Right cardiac atrium (tissue), 5 donors: Measurements from ENCODE around the gene ZFAND3. TPM values are rescaled to one million over a fixed set of nuclear protein-coding genes. Genes with fewer than 3 reads are reported as not detected.

Experiments
- ATAC-seq, 2 donors: fragments of 200-7000 bp; cut with Tn5 transposase; one replicate each; pipeline versions ENCODE4 v1.8.0 to v1.9.1; 2020; ENCODE audit warnings: moderate library complexity in 2 of 2, mild to moderate bottlenecking in 1 of 2
- DNase-seq, 3 donors: peaks; one replicate each; pipeline ENCODE4 v3.0.0-alpha.2; 2020
- H3K27ac ChIP-seq: one replicate; pipeline ENCODE4 v1.5.1; 2013; ENCODE audit warnings: mild to moderate bottlenecking, low read length, control low read depth, moderate library complexity
- H3K27me3 ChIP-seq: one replicate; pipeline ENCODE4 v1.6.1; 2013; ENCODE audit not compliant: control insufficient read depth, insufficient read depth
- H3K4me1 ChIP-seq: one replicate; pipeline ENCODE4 v1.6.1; 2013; ENCODE audit warnings: low read length; ENCODE audit not compliant: control insufficient read depth, insufficient read depth
- H3K4me3 ChIP-seq: one replicate; pipeline ENCODE4 v1.5.1; 2013; ENCODE audit warnings: low read length, control low read depth
- H3K9me3 ChIP-seq: one replicate; pipeline ENCODE4 v1.6.1; 2013; ENCODE audit warnings: low read length; ENCODE audit not compliant: control insufficient read depth
- WGBS: extraction: QIAGEN DNeasy Blood & Tissue Kit; methylation state at CpG from one replicate; pipeline ENCODE4 v1.1.7; 2013; 5-methylcytosine and 5-hydroxymethylcytosine counted together
- intact Hi-C, 4 donors: fragments of 100-400 bp; cut with DNase I; formaldehyde crosslinking; loops; one replicate each; pipeline versions ENCODE4 v1.11.0 to v1.14.0; 2022 to 2023
- polyA plus RNA-seq: library from polyadenylated mRNA; stranded (reverse); fragments of 200-250 nt; gene quantifications from one replicate; pipeline ENCODE4 v1.2.3, GENCODE V29; 2013
- total RNA-seq, 4 donors: library from RNA; stranded (reverse); fragmentation: NEBNext Ultra II Directional; extraction: Animal tissue kit (Norgen Biotek cat#: 25700); gene quantifications; one replicate each; pipeline ENCODE4 v1.2.1, GENCODE V29; 2021
- donor health status: healthy with polysubstance abuse.
- donor health status: DM: no; HTN: yes; CAD: no.
- donor health status: DM: no; HTN: no; CAD: no.
- donor health status: DM: no; HTN: yes; CAD: no; lungs with severe emphysema.
- donor health status: DM: yes; HTN: yes; CAD: no.

ZFAND3 gene
- total and polyA plus RNA-seq, 5 donors: 50.1 to 91.4 (median 79.1) TPM

DNA sequence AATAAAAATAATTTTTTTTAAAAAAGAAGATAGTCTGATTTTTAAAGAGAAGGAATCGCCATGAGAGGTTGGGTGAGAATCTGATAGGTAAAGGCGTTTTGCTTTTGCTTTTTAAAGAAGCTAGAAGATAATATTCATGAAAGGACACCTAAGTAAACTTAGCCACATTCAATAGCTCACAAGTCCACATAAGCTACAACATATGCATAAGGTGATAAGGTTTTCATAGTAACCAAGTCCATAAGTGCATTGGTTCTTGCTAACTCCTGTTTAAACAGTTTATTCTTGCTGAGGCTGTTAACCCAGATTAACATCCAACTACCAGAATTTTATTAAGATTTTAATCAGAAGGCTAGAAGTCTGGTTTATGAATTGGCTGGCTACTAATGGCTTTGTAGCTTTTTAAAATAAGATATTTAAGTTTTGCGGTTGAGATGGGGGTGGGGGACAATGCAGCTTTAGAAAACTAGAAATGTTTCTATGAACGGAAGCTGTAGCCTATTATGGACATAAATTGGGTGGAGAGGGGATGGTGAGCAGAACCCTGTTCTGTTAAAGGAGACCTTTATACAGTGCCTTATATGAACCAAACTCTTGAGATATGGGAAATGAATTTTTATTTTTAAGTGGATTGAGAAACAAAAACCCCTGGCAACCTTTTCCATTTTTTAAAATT lies 235.1 kb downstream of the ZFAND3 start:
- H3K9me3 ChIP-seq: no peaks in the 10 kb centered on the region
- no peak overlapping the region for H3K27ac ChIP-seq
- H3K4me1 ChIP-seq: no peaks in the 10 kb centered on the region
- H3K27me3 ChIP-seq: no peaks in the 10 kb centered on the region
- WGBS: 92% methylated on average over 4 of the region's 4 CpGs
- ATAC-seq (no peak), DNase-seq (no peak)
- no peak overlapping the region for H3K4me3 ChIP-seq
- intact Hi-C loops: no loop called here

GRCh38 chr6:38055203-38055589 lies 235.7 kb downstream of the ZFAND3 start:
- WGBS: 97% methylated on average over 1 of the region's 1 CpG
- ATAC-seq (no peak), DNase-seq (no peak)
- no peaks in the 10 kb centered on the region for H3K4me1 ChIP-seq
- intact Hi-C loops: no loop called here
- no peak overlapping the region for H3K27ac ChIP-seq
- no peak overlapping the region for H3K4me3 ChIP-seq
- H3K27me3 ChIP-seq: no peaks in the 10 kb centered on the region
- H3K9me3 ChIP-seq: no peaks in the 10 kb centered on the region

DNA sequence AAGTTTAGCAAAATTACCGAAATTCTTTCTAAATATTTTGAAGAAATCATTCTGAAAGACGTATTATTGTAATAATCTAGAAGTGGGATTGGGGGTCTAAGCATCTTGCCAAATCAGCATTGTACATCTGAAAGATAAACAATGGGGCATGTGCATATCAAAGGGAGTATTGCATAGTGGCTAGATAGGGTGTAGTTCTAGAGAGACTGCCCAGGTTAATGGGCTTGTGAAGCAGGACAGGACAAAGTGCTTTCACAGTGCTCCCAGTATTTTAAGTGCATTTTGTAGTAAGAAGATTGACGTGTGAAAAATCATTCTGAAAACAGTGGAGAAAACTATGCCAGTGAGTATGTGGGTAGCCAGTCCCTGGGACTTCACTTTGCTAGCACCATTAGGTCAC lies 236.8 kb downstream of the ZFAND3 start:
- Histone ChIP-seq H3K9me3 (no peaks in the 10 kb centered on the region), H3K4me1 (no peaks in the 10 kb centered on the region), H3K4me3 (no peak overlapping the region), H3K27me3 (no peaks in the 10 kb centered on the region), H3K27ac (no peak overlapping the region)
- intact Hi-C loops: no loop called here
- DNase-seq (no peak), ATAC-seq (no peak)
- 69% methylated on average over 3 of the region's 3 CpGs for WGBS

GRCh38 chr6:38057994-38058393 lies 238.5 kb downstream of the ZFAND3 start:
- no peak overlapping the region for H3K4me3 ChIP-seq
- no peak overlapping the region for H3K27ac ChIP-seq
- ATAC-seq: no peak
- no peaks in the 10 kb centered on the region for H3K9me3 ChIP-seq
- DNase-seq: no peak
- no peaks in the 10 kb centered on the region for H3K27me3 ChIP-seq
- H3K4me1 ChIP-seq: no peaks in the 10 kb centered on the region
- intact Hi-C loops: no loop called here

DNA sequence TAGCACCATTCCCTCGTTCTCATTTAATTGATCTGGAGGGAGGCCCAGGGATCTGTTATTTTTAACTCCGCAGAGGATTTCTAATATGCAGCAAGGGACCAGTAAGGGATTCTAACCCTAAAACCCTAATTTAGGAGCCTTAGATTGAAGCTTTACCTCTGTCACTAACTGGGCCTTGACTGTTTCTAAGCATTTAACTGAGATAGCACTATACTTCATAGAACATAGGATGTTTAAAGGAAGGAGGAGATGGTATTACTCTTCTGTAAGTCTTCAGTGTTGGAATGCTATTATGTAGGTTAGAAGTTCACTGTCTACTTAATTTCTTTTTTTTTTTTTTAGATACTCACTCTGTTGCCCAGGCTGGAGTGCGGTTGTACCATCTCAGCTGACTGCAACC lies 242.5 kb downstream of the ZFAND3 start:
- no peaks in the 10 kb centered on the region for H3K27me3 ChIP-seq
- intact Hi-C loops: no loop called here
- H3K27ac ChIP-seq: no peak overlapping the region
- 91% methylated on average over 3 of the region's 3 CpGs for WGBS
- ATAC-seq (no peak), DNase-seq (no peak)
- H3K9me3 ChIP-seq: no peaks in the 10 kb centered on the region
- no peak overlapping the region for H3K4me3 ChIP-seq
- H3K4me1 ChIP-seq: no peaks in the 10 kb centered on the region

GRCh38 chr6:38063973-38064372 lies 244.4 kb downstream of the ZFAND3 start:
- H3K4me3 ChIP-seq: no peak overlapping the region
- WGBS: over 99% methylated on average over 3 of the region's 3 CpGs
- H3K27me3 ChIP-seq: no peaks in the 10 kb centered on the region
- DNase-seq (no peak), ATAC-seq (no peak)
- no peak overlapping the region for H3K27ac ChIP-seq
- intact Hi-C loops: no loop called here
- H3K9me3 ChIP-seq: no peaks in the 10 kb centered on the region
- H3K4me1 ChIP-seq: no peaks in the 10 kb centered on the region

- 87% methylated on average over 2 of the region's 2 CpGs for WGBS
- Histone ChIP-seq H3K4me1 (no peaks in the 10 kb centered on the region), H3K27me3 (no peaks in the 10 kb centered on the region), H3K27ac (no peak overlapping the region), H3K4me3 (no peak overlapping the region), H3K9me3 (no peaks in the 10 kb centered on the region)
- ATAC-seq (no peak), DNase-seq (no peak)
- intact Hi-C loops: no loop called here
Observed at GRCh38 chr6:38064431-38064830, 244.9 kb downstream of the ZFAND3 start.

GRCh38 chr6:38065734-38066305 lies 246.3 kb downstream of the ZFAND3 start:
- no peak for ATAC-seq
- no peak overlapping the region for H3K27ac ChIP-seq
- intact Hi-C loops: no loop called here
- H3K4me1 ChIP-seq: no peaks in the 10 kb centered on the region
- WGBS: 97% methylated on average over 2 of the region's 2 CpGs
- H3K4me3 ChIP-seq: no peak overlapping the region
- DNase-seq: no peak
- no peaks in the 10 kb centered on the region for H3K9me3 ChIP-seq
- no peaks in the 10 kb centered on the region for H3K27me3 ChIP-seq

- Histone ChIP-seq H3K4me1 (no peaks in the 10 kb centered on the region), H3K4me3 (no peak overlapping the region), H3K27me3 (no peaks in the 10 kb centered on the region), H3K27ac (no peak overlapping the region), H3K9me3 (no peaks in the 10 kb centered on the region)
- ATAC-seq: no peak
- WGBS: 69% methylated on average over 2 of the region's 2 CpGs
- intact Hi-C loops: no loop called here
- no peak for DNase-seq
Observed at GRCh38 chr6:38067263-38067980, 247.9 kb downstream of the ZFAND3 start.

DNA sequence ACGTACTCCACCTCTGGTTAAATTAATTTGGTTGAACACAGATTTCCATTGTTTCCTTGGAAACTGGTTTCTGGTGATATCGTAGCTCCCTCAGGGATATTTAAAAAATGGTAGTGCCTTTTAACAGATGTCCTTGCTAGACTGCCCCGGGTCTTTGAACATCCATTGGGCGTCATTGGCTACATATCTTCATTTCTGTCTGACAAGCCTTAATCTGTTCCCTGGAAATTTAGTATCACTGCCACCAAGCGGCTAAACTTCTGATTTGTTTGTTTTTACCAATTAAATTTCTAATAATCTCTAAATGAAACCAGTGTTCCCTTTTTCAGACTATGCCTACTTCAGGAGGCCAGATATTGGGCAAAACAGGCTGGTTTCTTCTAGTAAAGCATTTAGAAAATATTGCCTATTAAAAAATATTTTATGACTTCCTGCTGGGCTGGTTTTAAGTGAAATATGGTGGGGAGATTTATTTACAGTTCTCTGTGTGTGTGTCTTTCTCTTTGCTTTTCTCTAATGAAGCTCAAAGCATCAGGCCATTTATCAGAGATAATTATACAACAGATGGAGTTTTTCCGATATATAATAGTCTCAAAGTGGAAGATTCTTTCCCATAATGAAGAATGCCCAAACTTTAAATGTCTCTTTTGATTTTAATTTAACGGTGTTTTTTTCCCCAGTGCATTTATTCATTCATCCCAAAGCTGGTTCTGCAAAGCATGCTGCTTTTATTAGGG lies 249.5 kb downstream of the ZFAND3 start:
- Histone ChIP-seq H3K27ac (no peak overlapping the region), H3K4me3 (no peak overlapping the region), H3K27me3 (no peaks in the 10 kb centered on the region), H3K4me1 (no peaks in the 10 kb centered on the region), H3K9me3 (no peaks in the 10 kb centered on the region)
- ATAC-seq (peak in 1 of 2 donors; percentile 61), DNase-seq (no peak)
- intact Hi-C loops: no loop called here
- WGBS: 53% methylated on average over 7 of the region's 7 CpGs

DNA sequence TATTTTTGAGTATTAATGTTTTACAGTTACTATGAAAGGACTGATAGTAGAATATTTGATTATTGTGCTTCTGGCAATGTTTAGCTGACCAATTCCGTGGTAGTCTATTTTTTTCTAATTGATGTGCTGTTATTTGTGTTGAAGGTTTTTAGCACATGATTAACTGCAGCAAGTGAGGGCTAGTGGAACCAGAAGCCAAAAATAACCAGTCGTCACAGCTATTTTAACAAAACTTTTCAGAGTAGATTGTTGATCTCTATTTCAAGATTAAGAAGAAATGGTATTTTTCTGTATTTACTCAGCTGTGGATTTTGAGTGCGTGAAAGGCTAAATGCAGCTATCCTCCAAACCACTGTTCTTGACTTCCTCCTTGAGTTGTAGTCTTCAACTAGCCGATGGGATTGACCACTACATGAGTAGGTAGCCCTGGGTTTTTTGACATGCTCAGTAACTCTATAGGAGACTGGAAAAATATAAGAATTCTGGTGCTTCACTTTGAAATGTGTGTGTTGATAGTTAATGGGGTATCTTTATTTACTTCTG lies 258.0 kb downstream of the ZFAND3 start:
- Histone ChIP-seq H3K27me3 (no peaks in the 10 kb centered on the region), H3K27ac (no peak overlapping the region), H3K4me3 (no peak overlapping the region), H3K9me3 (no peaks in the 10 kb centered on the region), H3K4me1 (peaks cover 1% of the 10 kb centered on the region)
- DNase-seq (no peak), ATAC-seq (no peak)
- WGBS: 60% methylated on average over 4 of the region's 4 CpGs
- intact Hi-C loops: no loop called here
